ENCODE data around the gene ABI2.

Gene ABI2

DNA sequence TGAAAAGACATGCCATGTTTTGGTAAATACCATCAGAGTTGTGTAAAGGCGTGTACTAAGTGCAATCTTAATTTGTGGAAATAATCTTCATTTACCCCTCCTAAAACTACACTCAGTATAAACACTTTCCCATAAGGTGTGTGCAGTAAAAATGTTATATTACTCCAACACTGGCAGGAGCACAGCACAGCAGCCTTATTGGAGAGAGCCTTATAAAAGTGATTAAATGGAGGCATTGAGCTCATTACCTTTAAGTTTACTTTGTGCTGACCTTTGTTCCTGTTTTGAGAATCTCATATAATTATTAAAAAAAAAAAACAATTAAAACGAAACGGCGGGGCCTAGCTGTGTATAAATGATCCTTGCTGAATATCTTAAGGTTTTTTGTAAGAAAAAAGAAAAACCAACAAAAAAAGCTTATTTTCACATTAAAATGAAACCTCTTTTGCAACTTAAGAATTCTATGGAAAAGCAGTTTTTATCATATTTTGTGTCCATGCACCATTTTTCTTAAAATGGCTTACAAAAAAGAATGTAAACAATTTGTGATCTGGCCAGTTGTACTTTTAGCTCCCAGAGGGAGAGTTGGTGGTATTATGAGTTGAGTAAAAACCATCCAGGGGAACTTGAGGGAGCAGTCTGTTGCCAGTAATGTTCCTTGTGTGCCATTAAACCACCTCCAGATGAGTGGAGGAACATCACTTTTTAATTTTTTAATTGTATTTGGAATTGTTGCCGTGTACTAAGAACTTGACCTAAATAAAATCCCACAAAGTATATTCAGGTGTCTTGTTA lies 103.4 kb downstream of the ABI2 start:
- Histone ChIP-seq H3K4me3 (ENCODE audit: low read depth, low read length) (no peak overlapping the region), H3K27me3 (ENCODE audit: control insufficient read depth, insufficient read depth, low read length) (no peaks in the 10 kb centered on the region), H3K36me3 (ENCODE audit: control insufficient read depth, insufficient read depth, low read length) (no peaks in the 10 kb centered on the region), H3K27ac (no peak overlapping the region), H3K4me2 (ENCODE audit: low read length) (no peak overlapping the region), H3K4me1 (no peaks in the 10 kb centered on the region), H3K9ac (no peak overlapping the region), H2AFZ (no peak overlapping the region), H3K9me3 (ENCODE audit: control insufficient read depth, low read length) (no peaks in the 10 kb centered on the region), H3K79me2 (no peaks in the 10 kb centered on the region)
- TF ChIP-seq, protein P1, sequence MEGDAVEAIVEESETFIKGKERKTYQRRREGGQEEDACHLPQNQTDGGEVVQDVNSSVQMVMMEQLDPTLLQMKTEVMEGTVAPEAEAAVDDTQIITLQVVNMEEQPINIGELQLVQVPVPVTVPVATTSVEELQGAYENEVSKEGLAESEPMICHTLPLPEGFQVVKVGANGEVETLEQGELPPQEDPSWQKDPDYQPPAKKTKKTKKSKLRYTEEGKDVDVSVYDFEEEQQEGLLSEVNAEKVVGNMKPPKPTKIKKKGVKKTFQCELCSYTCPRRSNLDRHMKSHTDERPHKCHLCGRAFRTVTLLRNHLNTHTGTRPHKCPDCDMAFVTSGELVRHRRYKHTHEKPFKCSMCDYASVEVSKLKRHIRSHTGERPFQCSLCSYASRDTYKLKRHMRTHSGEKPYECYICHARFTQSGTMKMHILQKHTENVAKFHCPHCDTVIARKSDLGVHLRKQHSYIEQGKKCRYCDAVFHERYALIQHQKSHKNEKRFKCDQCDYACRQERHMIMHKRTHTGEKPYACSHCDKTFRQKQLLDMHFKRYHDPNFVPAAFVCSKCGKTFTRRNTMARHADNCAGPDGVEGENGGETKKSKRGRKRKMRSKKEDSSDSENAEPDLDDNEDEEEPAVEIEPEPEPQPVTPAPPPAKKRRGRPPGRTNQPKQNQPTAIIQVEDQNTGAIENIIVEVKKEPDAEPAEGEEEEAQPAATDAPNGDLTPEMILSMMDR (IDR thresholded peaks at IDR 0.05), result no peak

- Histone ChIP-seq H3K27ac (no peak overlapping the region), H3K4me3 (ENCODE audit: low read depth, low read length) (no peak overlapping the region), H3K9ac (no peak overlapping the region), H3K4me1 (no peaks in the 10 kb centered on the region), H3K9me3 (ENCODE audit: control insufficient read depth, low read length) (no peaks in the 10 kb centered on the region), H3K36me3 (ENCODE audit: control insufficient read depth, insufficient read depth, low read length) (no peaks in the 10 kb centered on the region), H3K27me3 (ENCODE audit: control insufficient read depth, insufficient read depth, low read length) (no peaks in the 10 kb centered on the region), H3K4me2 (ENCODE audit: low read length) (no peak overlapping the region), H2AFZ (no peak overlapping the region), H3K79me2 (no peaks in the 10 kb centered on the region)
- TF ChIP-seq, protein P1 (IDR thresholded peaks at IDR 0.05), result no peak
Observed at GRCh38 chr2:203432811-203433210, 104.6 kb downstream of the ABI2 start.

DNA sequence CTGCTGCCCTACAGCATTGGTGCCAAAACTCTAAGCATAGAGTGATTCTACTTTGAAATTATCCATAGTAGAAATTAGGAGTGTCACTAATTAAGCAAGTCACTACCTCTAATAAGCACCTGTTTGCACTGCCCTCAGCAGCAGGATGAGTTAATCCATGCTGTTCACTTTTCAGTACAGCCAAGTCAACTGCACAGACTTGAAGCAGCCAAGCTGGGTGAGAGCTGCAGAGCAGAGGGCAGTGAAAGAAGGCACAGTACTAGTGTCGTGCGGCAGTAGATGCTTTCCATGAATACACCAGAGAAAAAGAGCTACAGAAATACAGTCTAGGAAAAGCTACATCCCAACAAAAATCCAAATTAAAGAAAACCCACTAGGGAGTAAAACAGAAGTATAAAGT lies 108.3 kb downstream of the ABI2 start:
- Histone ChIP-seq H3K79me2 (no peaks in the 10 kb centered on the region), H3K36me3 (ENCODE audit: control insufficient read depth, insufficient read depth, low read length) (no peaks in the 10 kb centered on the region), H3K27me3 (ENCODE audit: control insufficient read depth, insufficient read depth, low read length) (no peaks in the 10 kb centered on the region), H3K4me3 (ENCODE audit: low read depth, low read length) (no peak overlapping the region), H3K9ac (no peak overlapping the region), H2AFZ (no peak overlapping the region), H3K4me2 (ENCODE audit: low read length) (no peak overlapping the region), H3K4me1 (no peaks in the 10 kb centered on the region), H3K27ac (no peak overlapping the region), H3K9me3 (ENCODE audit: control insufficient read depth, low read length) (no peaks in the 10 kb centered on the region)
- TF ChIP-seq, protein P1 (IDR thresholded peaks at IDR 0.05), result no peak

- H3K9ac ChIP-seq, result no peak overlapping the region
- H3K4me3 ChIP-seq (ENCODE audit: low read depth, low read length), result no peak overlapping the region
- no peaks in the 10 kb centered on the region for H3K79me2 ChIP-seq
- H3K4me2 ChIP-seq (ENCODE audit: low read length), result no peak overlapping the region
- TF ChIP-seq, protein P1 (IDR thresholded peaks at IDR 0.05), result no peak
- H3K27ac ChIP-seq, result no peak overlapping the region
- no peaks in the 10 kb centered on the region for H3K4me1 ChIP-seq
- H3K9me3 ChIP-seq (ENCODE audit: control insufficient read depth, low read length), result no peaks in the 10 kb centered on the region
- no peaks in the 10 kb centered on the region for H3K36me3 ChIP-seq (ENCODE audit: control insufficient read depth, insufficient read depth, low read length)
- no peaks in the 10 kb centered on the region for H3K27me3 ChIP-seq (ENCODE audit: control insufficient read depth, insufficient read depth, low read length)
- H2AFZ ChIP-seq, result no peak overlapping the region
Observed at GRCh38 chr2:203437511-203437910, 109.3 kb downstream of the ABI2 start.

DNA sequence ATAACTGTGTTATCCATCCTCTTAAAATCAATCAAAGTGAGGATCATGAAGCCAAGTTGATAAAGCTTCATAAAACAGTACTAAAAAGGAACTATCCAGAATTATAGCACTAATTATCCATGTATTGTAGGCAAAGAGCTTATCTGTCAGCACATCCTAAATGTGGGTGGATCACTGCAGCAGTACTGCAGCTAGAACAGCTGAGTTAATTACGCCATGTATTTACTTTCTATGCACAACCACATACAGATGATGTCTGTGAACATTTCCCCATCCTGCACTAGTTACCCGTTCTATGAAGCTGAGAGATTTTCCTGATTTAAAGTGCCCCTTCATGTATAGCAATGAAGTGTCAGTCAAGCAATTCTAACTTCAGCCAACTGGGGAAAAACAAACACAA lies 110.3 kb downstream of the ABI2 start:
- Histone ChIP-seq H3K27me3 (ENCODE audit: control insufficient read depth, insufficient read depth, low read length) (no peaks in the 10 kb centered on the region), H3K4me2 (ENCODE audit: low read length) (no peak overlapping the region), H3K4me1 (no peaks in the 10 kb centered on the region), H3K36me3 (ENCODE audit: control insufficient read depth, insufficient read depth, low read length) (no peaks in the 10 kb centered on the region), H3K9me3 (ENCODE audit: control insufficient read depth, low read length) (no peaks in the 10 kb centered on the region), H3K4me3 (ENCODE audit: low read depth, low read length) (no peak overlapping the region), H3K27ac (no peak overlapping the region), H2AFZ (no peak overlapping the region), H3K9ac (no peak overlapping the region), H3K79me2 (no peaks in the 10 kb centered on the region)
- TF ChIP-seq, protein P1 (IDR thresholded peaks at IDR 0.05), result no peak
